Calu3 (cell line): ENCODE results near the gene KLF5. TPM values are rescaled to one million over a fixed set of nuclear protein-coding genes. Genes with fewer than 3 reads are reported as not detected.
A peak's percentile ranks its signal among the peaks of the same experiment; 100 is the strongest.

Source experiments
- Bru-seq: library from RNA; stranded (reverse); fragments of 400-500 nt; gene quantifications from one replicate; lab custom pipeline; 2021; lab: Mats Ljungman, UMichigan
- BruChase-seq, 2 experiments: library from RNA; stranded (reverse); fragments of 400-500 nt; gene quantifications; one replicate each; lab custom pipeline; 2021; lab: Mats Ljungman, UMichigan
- BruUV-seq: library from RNA; stranded (reverse); fragments of 400-500 nt; replicated peaks from 2 replicates; lab custom pipeline; 2021; lab: Mats Ljungman, UMichigan
- CTCF ChIA-PET: fragments of 300-600 bp; sonication (Branson Sonifier 250); formaldehyde crosslinking; loops from one replicate; lab custom pipeline; 2022; ENCODE audit warnings: antibody characterized with exemption; lab: Charles Lee
- DNase-seq: peaks from one replicate; pipeline ENCODE4 v3.0.0; 2022
- H3K27ac Mint-ChIP-seq: one replicate; pipeline ENCODE4 v1.8.0; 2022; ENCODE audit warnings: mixed read lengths; ENCODE audit not compliant: unreplicated experiment
- H3K27me3 Mint-ChIP-seq: one replicate; pipeline ENCODE4 v1.8.0; 2022; ENCODE audit warnings: mixed read lengths; ENCODE audit not compliant: unreplicated experiment
- H3K36me3 Mint-ChIP-seq: one replicate; pipeline ENCODE4 v1.8.0; 2022; ENCODE audit warnings: mild to moderate bottlenecking, moderate library complexity, mixed read lengths; ENCODE audit not compliant: insufficient read depth, unreplicated experiment
- H3K4me1 Mint-ChIP-seq: one replicate; pipeline ENCODE4 v1.8.0; 2022; ENCODE audit warnings: mild to moderate bottlenecking, low read depth, mixed read lengths; ENCODE audit not compliant: unreplicated experiment
- H3K4me3 Mint-ChIP-seq: one replicate; pipeline ENCODE4 v1.8.0; 2022; ENCODE audit warnings: mild to moderate bottlenecking, low read depth, moderate library complexity, mixed read lengths; ENCODE audit not compliant: unreplicated experiment
- H3K9me3 Mint-ChIP-seq: one replicate; pipeline ENCODE4 v1.8.0; 2022; ENCODE audit warnings: low read depth, mixed read lengths; ENCODE audit not compliant: unreplicated experiment
- intact Hi-C: fragments of 100-400 bp; cut with micrococcal nuclease; formaldehyde crosslinking; loops from one replicate; pipeline ENCODE4 v1.10.0; 2022; ENCODE audit not compliant: unreplicated experiment
- long read RNA-seq: library from polyadenylated mRNA; stranded (forward); transcript quantifications from one replicate; pipeline ENCODE4 v2.0.0, GENCODE V29; 2022
- total RNA-seq: library from RNA; stranded (reverse); gene quantifications from 2 replicates; pipeline ENCODE4 v1.2.3, GENCODE V29; 2022
- TF ChIP-seq, protein P1 (sequence below): fragments of 200-600 bp; IDR thresholded peaks from one replicate; pipeline ENCODE4 v1.8.0; 2022; ENCODE audit warnings: antibody characterized with exemption; ENCODE audit not compliant: unreplicated experiment

KLF5 gene
- total RNA-seq (121 and 136 TPM in 2 replicates), Bru-seq, nascent RNA (percentile 99 among the genes with signal in this experiment), BruChase-seq, experiment 1, labeled RNA remaining after a 6-hour chase (percentile 89 among the genes with signal in this experiment), BruChase-seq, experiment 2, labeled RNA remaining after a 2-hour chase (percentile 98 among the genes with signal in this experiment)
- long read RNA-seq, transcript KLF5-201 (4 exons, 3,566 nt): major isoform, 19 of 41 reads
- long read RNA-seq, partial matches to known transcripts: 2 of 41 reads
- long read RNA-seq, other reads (novel, unspliced or antisense): 20 of 41 reads

- CTCF ChIA-PET: interaction anchor here (0.6 to 1.1 kb wide), 3 partner anchors 17 to 219 kb away, joined by 3 to 5 read pairs (median 3); no protein-coding TSS in a partner anchor
- TF ChIP-seq, protein P1, sequence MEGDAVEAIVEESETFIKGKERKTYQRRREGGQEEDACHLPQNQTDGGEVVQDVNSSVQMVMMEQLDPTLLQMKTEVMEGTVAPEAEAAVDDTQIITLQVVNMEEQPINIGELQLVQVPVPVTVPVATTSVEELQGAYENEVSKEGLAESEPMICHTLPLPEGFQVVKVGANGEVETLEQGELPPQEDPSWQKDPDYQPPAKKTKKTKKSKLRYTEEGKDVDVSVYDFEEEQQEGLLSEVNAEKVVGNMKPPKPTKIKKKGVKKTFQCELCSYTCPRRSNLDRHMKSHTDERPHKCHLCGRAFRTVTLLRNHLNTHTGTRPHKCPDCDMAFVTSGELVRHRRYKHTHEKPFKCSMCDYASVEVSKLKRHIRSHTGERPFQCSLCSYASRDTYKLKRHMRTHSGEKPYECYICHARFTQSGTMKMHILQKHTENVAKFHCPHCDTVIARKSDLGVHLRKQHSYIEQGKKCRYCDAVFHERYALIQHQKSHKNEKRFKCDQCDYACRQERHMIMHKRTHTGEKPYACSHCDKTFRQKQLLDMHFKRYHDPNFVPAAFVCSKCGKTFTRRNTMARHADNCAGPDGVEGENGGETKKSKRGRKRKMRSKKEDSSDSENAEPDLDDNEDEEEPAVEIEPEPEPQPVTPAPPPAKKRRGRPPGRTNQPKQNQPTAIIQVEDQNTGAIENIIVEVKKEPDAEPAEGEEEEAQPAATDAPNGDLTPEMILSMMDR: no peak
- no peaks in the 10 kb centered on the region for H3K27me3 Mint-ChIP-seq
- BruUV-seq: no TSS peak
- H3K36me3 Mint-ChIP-seq: peaks cover 54% of the 10 kb centered on the region
- DNase-seq: peak; percentile 92
- H3K27ac Mint-ChIP-seq: peak within 1 kb of the TSS; percentile 87
- H3K9me3 Mint-ChIP-seq: no peaks in the 10 kb centered on the region
- peak within 1 kb of the TSS; percentile 87 for H3K4me3 Mint-ChIP-seq
- intact Hi-C loops: loop anchor here (10.0 kb wide), 1 partner anchor 94 kb away; no protein-coding TSS in a partner anchor
- peaks cover 8% of the 10 kb centered on the region for H3K4me1 Mint-ChIP-seq
These were observed at the start of gene KLF5 for GRCh38 chr13:73058736-73059459. Gene KLF5, plus strand, starts transcription at chr13:73059005. Its CDS starts 323 bp downstream, at chr13:73059328.

DNA sequence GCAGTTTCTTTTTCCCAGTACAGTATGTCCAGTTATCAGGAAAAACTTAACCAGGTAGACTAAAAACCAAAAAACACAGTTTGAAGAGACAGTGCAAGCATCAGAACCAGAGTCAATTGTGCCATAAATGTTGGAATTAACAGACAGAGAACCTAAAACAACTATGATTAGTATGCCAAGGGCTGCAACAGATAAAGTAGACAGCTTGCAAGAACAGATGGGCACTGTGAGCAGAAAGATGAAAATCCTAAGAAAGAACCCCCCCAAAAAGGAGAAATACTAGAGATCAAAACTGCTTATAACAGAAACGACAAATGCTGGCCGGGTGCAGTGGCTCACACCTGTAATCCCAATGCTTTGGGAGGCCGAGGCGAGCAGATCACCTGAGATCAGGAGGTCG, 47.1 kb upstream of the KLF5 start:
- CTCF ChIA-PET: no interaction called here
- Mint-ChIP-seq H3K36me3 (no peaks in the 10 kb centered on the region), H3K4me3 (no peak overlapping the region), H3K27me3 (no peaks in the 10 kb centered on the region), H3K4me1 (no peaks in the 10 kb centered on the region), H3K27ac (no peak overlapping the region), H3K9me3 (no peaks in the 10 kb centered on the region)
- intact Hi-C loops: no loop called here
- TF ChIP-seq, protein P1: no peak
- no peak for DNase-seq
- no TSS peak for BruUV-seq

DNA sequence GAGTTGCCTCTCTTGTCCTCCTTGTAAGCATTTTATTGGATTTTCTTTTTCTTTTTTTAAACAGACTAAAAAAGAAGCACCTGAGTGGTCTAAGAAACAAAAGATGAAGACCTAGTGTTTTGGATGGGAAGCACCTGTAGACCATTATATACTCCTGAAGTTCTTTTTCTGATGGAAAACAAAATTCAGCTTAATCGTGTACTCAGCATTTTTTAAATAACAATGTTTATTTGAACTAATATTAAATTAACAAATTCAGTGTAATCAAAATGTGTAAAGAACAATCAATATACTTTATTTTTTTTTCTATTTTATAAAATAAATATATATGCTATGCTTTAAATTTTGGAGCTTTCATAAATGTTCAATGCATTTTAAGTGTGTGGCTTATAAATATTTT, 43.0 kb upstream of the KLF5 start:
- no peak overlapping the region for H3K27ac Mint-ChIP-seq

GRCh38 chr13:73018336-73018735, 40.5 kb upstream of the KLF5 start:
- Mint-ChIP-seq H3K4me3 (no peak overlapping the region), H3K27me3 (no peaks in the 10 kb centered on the region), H3K4me1 (no peaks in the 10 kb centered on the region), H3K36me3 (no peaks in the 10 kb centered on the region), H3K27ac (no peak overlapping the region), H3K9me3 (no peaks in the 10 kb centered on the region)
- CTCF ChIA-PET: interaction anchor here (0.6 kb wide), 1 partner anchor 51 kb away, joined by 3 read pairs; no protein-coding TSS in a partner anchor
- BruUV-seq: no TSS peak
- intact Hi-C loops: no loop called here
- TF ChIP-seq, protein P1: no peak
- no peak for DNase-seq

More for the DNA sequence above, 43.0 kb upstream of the KLF5 start:
- no TSS peak for BruUV-seq
- no peaks in the 10 kb centered on the region for H3K9me3 Mint-ChIP-seq
- no peaks in the 10 kb centered on the region for H3K4me1 Mint-ChIP-seq
- H3K36me3 Mint-ChIP-seq: no peaks in the 10 kb centered on the region
- no peak overlapping the region for H3K4me3 Mint-ChIP-seq
- CTCF ChIA-PET: no interaction called here
- DNase-seq: no peak
- TF ChIP-seq, protein P1: no peak
- intact Hi-C loops: no loop called here
- no peaks in the 10 kb centered on the region for H3K27me3 Mint-ChIP-seq
